Upper lobe of left lung (tissue), 4 donors: ENCODE data around the gene OLFM4.

Source experiments
- CTCF ChIP-seq, 6 experiments: fragments of 450-650 bp in 4 of 6; fragments of 200-600 bp in 2 of 6; sonication (generic) in 2 of 6; IDR thresholded peaks; one replicate each; pipeline ENCODE4 v1.5.1; 2016 to 2019; ENCODE audit warnings: antibody characterized with exemption in 6 of 6
- POLR2A ChIP-seq, 4 donors: fragments of 450-650 bp; IDR thresholded peaks; one replicate each; pipeline ENCODE4 v1.5.1; 2016 to 2017; ENCODE audit warnings: antibody characterized with exemption in 4 of 4, mild to moderate bottlenecking in 2 of 4
- POLR2AphosphoS5 ChIP-seq, 2 donors: sonication (generic); formaldehyde crosslinking; IDR thresholded peaks; one replicate each; pipeline ENCODE4 v1.5.1; 2017; ENCODE audit warnings: antibody characterized with exemption in 2 of 2

GRCh38 chr13:53098455-53098854, 69.8 kb downstream of the OLFM4 start:
- TF ChIP-seq CTCF (IDR thresholded peaks at IDR 0.05) (no peak), POLR2AphosphoS5 (IDR thresholded peaks at IDR 0.05) (no peak), POLR2A (IDR thresholded peaks at IDR 0.05) (no peak)
